DOHH2 (cell line): Measurements from ENCODE around the gene RORB.

Experiments
- EZH2phosphoT487 ChIP-seq: fragments of 200-600 bp; sonication (generic); IDR thresholded peaks from 2 replicates; pipeline ENCODE4 v1.6.1; 2017; ENCODE audit warnings: borderline replicate concordance, mild to moderate bottlenecking, antibody characterized with exemption, low read length, moderate library complexity, mixed read lengths
- TF ChIP-seq, protein P1 (sequence below): fragments of 200-600 bp; sonication (generic); IDR thresholded peaks from one replicate; pipeline ENCODE4 v1.5.1; 2014; ENCODE audit warnings: antibody characterized with exemption, mild to moderate bottlenecking, low read depth, low read length; ENCODE audit not compliant: poor library complexity, severe bottlenecking

DNA sequence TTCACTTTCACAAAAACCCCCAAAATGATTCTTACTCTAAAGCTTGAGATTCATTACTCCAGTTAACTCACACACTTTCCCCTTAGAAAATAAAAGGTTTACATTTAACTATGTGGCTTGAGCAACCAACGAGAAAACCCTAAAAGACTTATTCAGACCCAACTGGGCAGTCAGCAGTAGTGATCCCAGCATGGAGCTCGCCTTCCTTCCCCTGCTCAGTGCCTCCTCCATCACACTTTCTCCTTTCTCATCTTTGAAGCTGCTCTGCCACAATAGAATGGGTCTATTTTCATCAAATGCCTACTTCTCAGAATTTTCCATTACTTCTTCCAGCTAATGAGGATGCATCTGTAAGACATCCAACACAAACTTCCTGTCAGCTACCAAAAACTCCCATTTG is 29.1 kb downstream of the RORB start:
- TF ChIP-seq, protein P1, sequence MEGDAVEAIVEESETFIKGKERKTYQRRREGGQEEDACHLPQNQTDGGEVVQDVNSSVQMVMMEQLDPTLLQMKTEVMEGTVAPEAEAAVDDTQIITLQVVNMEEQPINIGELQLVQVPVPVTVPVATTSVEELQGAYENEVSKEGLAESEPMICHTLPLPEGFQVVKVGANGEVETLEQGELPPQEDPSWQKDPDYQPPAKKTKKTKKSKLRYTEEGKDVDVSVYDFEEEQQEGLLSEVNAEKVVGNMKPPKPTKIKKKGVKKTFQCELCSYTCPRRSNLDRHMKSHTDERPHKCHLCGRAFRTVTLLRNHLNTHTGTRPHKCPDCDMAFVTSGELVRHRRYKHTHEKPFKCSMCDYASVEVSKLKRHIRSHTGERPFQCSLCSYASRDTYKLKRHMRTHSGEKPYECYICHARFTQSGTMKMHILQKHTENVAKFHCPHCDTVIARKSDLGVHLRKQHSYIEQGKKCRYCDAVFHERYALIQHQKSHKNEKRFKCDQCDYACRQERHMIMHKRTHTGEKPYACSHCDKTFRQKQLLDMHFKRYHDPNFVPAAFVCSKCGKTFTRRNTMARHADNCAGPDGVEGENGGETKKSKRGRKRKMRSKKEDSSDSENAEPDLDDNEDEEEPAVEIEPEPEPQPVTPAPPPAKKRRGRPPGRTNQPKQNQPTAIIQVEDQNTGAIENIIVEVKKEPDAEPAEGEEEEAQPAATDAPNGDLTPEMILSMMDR: no peak
- no peak for TF ChIP-seq EZH2phosphoT487
